Measurements from ENCODE around the gene CYP27A1.

Gene CYP27A1

GRCh38 chr2:218812096-218812815 lies 30.3 kb downstream of the CYP27A1 start:
- DNase-seq, result no peak

DNA sequence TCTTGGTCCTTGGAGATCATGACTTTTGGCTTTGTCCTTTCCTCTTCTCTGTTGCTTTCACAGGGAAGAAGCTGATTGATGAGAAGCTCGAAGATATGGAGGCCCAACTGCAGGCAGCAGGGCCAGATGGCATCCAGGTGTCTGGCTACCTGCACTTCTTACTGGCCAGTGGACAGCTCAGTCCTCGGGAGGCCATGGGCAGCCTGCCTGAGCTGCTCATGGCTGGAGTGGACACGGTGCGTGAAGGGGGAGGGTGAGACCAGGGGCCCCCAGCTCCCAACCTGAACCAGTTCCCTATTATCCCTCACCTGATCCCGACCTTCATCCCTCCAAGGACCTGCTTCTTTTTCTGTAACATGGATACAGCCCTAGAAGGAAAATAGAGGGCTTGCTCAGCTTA lies 30.9 kb downstream of the CYP27A1 start:
- DNase-seq, result no peak

- DNase-seq, result no peak
Measured at GRCh38 chr2:218813771-218814460, 32.0 kb downstream of the CYP27A1 start.

DNA sequence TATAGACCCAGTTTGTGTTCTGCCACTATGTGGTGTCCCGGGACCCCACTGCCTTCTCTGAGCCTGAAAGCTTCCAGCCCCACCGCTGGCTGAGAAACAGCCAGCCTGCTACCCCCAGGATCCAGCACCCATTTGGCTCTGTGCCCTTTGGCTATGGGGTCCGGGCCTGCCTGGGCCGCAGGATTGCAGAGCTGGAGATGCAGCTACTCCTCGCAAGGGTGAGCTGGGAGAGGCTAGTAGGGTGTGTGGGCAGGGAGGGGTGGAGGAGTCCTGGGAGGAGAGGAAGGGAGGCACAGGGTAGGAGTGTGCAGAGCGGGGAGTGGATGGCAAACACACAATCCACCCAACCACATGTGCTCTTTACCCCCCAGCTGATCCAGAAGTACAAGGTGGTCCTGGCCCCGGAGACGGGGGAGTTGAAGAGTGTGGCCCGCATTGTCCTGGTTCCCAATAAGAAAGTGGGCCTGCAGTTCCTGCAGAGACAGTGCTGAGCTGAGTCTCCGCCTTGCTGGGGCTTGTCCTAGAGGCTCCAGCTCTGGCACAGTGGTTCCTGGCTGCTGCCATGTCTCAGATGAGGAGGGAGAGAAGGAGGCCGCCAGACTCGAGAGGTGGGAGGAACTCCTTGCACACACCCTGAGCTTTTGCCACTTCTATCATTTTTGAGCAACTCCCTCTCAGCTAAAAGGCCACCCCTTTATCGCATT lies 32.7 kb downstream of the CYP27A1 start:
- no peak for DNase-seq

DNA sequence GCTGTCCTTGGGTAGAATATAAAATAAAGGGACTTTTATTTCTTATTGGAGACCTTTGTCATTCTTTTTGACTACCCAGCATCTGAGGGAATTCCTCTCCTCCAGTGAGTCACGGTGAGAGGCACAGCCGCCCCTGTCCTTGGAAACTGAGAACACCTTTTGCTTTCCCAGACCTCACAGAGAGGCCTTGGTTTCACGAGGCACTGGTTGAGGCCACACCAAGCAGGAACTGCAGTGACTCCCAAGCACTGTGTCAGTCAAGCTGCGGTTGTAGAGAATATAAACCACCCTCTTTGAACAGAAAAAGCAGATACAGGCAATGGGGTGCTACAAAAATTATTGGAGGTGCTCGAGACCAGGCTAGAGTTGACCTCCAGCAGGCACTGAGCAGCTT lies 33.3 kb downstream of the CYP27A1 start:
- DNase-seq, result no peak

GRCh38 chr2:218815649-218816048 lies 33.7 kb downstream of the CYP27A1 start:
- no peak for DNase-seq

DNA sequence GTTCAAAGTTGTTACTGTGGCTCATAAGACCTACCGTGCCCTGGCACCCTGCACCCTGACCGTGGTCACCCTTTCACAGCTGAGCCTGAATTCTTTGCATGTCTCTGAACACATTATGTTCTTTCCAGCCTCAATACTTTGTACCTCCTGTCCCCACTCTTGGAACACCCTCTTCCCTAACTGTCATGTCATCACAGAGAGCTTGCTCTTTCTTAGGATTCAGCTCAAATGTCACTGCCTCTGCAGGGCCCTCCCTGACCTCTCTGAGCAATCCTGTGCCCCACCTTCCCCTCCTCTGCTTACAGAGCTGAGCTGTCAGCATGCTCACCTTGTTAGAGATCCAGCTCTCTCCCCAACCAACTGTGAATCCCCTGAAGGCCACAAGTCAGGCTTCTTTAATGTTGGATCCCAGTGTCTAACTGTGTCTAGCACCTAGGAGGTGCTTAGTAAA lies 34.6 kb downstream of the CYP27A1 start:
- no peak for DNase-seq

GRCh38 chr2:218819093-218819492 lies 37.1 kb downstream of the CYP27A1 start:
- DNase-seq, result no peak

- no peak for DNase-seq
Measured at GRCh38 chr2:218820746-218821369, 38.9 kb downstream of the CYP27A1 start.

GRCh38 chr2:218821605-218822211 lies 39.8 kb downstream of the CYP27A1 start:
- no peak for DNase-seq

GRCh38 chr2:218822622-218823021 lies 40.7 kb downstream of the CYP27A1 start:
- DNase-seq, result no peak

- no peak for DNase-seq
Measured at GRCh38 chr2:218823196-218823855, 41.4 kb downstream of the CYP27A1 start.

DNA sequence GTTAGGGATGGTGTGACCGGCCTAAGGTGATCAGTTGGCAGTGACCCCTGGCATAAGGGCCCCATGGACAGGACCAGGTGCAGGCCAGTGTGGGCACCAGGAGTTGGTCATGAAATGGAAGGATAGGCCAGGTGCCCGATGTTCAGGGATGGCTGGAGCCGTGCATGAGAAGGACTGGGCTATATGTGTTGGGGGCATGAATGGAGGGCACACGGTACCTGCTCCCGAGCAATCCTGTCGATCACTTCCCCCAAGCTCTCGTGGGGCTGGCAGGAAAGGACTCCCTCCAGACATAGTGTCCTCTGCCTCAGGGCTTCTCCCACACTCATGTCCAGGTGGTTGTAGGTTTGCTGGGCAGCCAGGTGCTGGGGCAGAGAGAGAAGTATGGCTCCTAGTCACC lies 42.1 kb downstream of the CYP27A1 start:
- no peak for DNase-seq

GRCh38 chr2:218826791-218827190 lies 44.8 kb downstream of the CYP27A1 start:
- DNase-seq, result no peak

DNA sequence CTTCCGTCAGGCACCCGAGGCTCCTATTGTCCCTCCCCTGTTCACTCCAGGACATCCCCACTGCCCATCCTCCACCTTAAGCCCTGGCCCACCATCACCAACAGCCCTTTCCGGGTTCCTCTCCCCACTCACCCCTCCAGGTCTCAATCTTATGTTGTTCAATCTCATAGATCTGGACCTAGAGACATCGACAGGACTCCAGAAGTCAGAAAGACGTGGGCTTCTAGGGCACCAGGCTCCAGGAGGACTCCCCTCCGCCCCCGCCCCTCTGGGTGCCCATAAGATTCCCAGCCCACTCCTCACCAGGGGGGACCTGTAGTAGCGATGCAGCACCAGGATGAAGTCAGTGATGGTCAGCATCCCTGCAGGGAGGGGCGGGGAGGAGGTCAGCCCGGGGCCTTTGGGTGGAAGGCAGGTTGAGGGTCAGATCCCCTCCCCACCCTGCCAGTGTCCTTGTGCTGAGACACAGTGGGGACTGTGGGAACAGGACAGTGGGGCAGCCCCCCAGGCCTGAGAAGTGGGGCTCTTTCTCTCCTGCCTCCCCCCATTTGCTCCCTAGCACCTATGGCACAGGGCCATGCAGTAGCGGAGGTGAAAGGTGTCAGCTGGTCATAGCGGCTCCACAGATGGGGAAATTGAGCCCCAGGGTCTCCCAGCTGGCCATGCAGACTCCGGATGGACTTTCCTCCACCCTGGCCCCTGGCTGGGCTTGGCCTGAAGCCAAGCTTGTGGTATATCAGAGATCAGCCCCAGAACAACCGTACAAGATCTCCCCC lies 45.9 kb downstream of the CYP27A1 start:
- DNase-seq, result no peak

GRCh38 chr2:218828477-218828778 lies 46.5 kb downstream of the CYP27A1 start:
- no peak for DNase-seq

GRCh38 chr2:218829868-218830451 lies 48.0 kb downstream of the CYP27A1 start:
- DNase-seq, result no peak

- DNase-seq, result no peak
Measured at GRCh38 chr2:218830526-218831306, 48.8 kb downstream of the CYP27A1 start.

GRCh38 chr2:218831378-218831990 lies 49.5 kb downstream of the CYP27A1 start, which contains the start of gene PRKAG3:
Gene PRKAG3 (minus strand): TSS chr2:218831803.
- DNase-seq, result no peak

- DNase-seq, result no peak
Measured at GRCh38 chr2:218832081-218832480, 50.1 kb downstream of the CYP27A1 start.

Data from stimulated activated CD4-positive, alpha-beta T cell treated with anti-CD3 and anti-CD28 coated beads, Interleukin-15, amount 100 ng/mL, for 24 hours (primary cell).